Kasumi-1 (cell line): ENCODE results near the gene ZNF358.

Experiments used
- DNase-seq, 2 experiments: peaks; one replicate each; lab custom pipeline; 2025; lab: John Stamatoyannopoulos, UW

The ZNF358 gene

GRCh38 chr19:7489609-7490044, 26.3 kb upstream of the ZNF358 start:
- DNase-seq, result no peak

- peak; percentile 4 to 7 for DNase-seq
Observed at GRCh38 chr19:7492142-7492541, 23.8 kb upstream of the ZNF358 start.

DNA sequence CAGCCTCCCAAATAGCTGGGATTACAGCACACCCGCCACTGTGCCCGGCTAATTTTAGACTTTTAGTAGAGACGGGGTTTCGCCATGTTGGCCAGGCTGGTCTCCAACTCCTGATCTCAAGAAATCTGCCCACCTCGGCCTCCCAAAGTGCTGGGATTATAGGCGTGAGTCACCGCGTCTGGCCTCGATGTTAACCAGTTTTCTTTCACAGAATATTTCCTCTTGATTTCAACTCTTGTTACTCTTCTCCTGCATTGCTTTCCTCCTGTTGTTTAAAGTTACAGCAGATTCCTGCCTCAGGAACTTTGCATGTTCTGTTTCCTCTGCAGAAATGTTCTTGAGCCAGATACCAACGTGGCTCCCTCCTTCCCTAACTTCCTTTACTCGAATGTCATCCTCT, 23.3 kb upstream of the ZNF358 start:
- DNase-seq, result no peak

GRCh38 chr19:7494416-7495098, 21.3 kb upstream of the ZNF358 start:
- no peak for DNase-seq

DNA sequence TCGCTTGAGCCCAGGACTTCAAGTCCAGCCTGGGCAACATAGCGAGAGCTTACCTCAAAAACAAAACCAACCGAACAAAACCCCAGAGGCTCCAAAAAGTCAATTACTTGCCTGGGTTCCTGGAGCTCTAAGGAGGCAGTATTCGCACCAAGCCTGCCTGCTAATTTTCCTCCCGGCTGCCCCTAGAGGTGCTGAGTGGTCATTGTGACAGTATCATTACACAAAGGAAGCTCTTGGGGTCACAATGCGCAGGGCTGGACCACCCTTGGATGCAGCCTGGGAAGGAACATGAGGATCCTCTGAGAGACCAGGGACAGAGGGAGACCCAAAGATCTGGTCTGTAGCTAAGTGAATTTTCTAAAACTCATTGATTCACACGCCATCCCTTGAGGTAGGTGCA, 18.6 kb upstream of the ZNF358 start:
- peak; percentile 39 to 56 for DNase-seq

- DNase-seq, result peak; percentile 46 to 51
Observed at GRCh38 chr19:7500811-7501450, 15.0 kb upstream of the ZNF358 start.

GRCh38 chr19:7502552-7502951, 13.4 kb upstream of the ZNF358 start:
- DNase-seq, result no peak

GRCh38 chr19:7504684-7505083, 11.2 kb upstream of the ZNF358 start:
- DNase-seq, result no peak

DNA sequence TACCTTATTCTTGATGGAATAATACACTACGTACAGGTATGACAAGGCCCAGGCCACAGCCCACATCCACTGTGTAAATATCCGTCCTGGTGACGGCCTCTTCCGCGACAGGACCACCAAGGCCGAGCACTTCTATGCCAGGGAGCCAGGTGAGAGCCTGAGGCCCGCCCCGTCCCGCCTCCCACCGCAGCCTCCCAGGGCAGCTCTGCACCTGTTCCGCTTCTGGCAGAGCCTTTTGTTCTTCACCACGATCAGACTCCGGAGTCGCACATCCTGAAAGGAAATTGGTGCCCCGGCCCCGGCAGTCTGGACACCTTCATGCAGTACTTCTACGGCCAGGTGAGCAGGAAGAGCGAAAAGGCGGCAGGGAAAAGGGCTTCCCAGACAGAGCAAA, 10.6 kb upstream of the ZNF358 start:
- DNase-seq, result no peak

- DNase-seq, result peak in 1 of 2 experiments; percentile 5
Observed at GRCh38 chr19:7505682-7506384, 10.1 kb upstream of the ZNF358 start.

GRCh38 chr19:7506385-7507328, 9.2 kb upstream of the ZNF358 start:
- DNase-seq, result peak; percentile 77 to 84

- no peak for DNase-seq
Observed at GRCh38 chr19:7507884-7508283, 8.0 kb upstream of the ZNF358 start.

DNA sequence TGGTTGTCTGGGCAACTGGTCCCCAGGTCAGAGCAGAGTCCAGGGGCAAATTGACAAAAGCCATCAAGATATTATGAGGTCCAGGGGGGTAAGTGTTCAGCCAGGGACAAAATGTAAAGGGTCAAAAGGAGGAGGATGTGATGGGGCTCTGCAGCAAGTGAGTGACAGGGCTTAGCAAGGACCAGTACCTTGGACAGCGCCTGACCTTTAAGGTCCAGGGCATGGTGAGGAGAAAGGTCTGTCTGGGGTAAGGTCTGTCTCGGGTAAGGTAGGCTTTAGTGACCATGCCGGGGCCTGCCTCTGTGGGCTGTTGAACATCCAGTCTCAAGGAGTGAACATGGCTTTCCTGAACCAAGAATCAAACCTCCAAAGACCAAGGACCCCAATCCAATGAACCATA, 6.3 kb upstream of the ZNF358 start:
- DNase-seq, result peak in 1 of 2 experiments; percentile 10

DNA sequence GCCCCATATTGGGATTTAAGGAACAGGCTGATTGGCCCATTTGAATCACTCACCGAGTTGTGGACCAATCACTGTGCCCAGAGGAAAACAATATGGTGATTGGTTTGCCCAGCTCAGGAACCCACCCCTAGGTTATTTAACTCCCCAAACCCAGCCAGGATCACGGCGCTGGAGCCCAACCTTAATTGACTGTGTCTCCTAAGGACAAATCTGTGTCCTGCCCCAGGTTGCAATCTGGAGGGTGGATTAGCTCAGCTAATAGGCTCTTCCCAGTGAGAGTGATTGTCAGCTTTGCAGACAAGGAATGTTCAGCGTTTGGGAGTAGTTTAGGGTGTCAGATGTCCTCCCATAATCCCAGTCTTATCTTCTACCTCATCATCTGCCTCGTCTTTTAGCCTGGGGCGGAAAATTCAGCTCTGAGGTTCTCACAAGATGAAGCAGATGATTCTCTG, 3.5 kb upstream of the ZNF358 start:
- DNase-seq, result no peak

DNA sequence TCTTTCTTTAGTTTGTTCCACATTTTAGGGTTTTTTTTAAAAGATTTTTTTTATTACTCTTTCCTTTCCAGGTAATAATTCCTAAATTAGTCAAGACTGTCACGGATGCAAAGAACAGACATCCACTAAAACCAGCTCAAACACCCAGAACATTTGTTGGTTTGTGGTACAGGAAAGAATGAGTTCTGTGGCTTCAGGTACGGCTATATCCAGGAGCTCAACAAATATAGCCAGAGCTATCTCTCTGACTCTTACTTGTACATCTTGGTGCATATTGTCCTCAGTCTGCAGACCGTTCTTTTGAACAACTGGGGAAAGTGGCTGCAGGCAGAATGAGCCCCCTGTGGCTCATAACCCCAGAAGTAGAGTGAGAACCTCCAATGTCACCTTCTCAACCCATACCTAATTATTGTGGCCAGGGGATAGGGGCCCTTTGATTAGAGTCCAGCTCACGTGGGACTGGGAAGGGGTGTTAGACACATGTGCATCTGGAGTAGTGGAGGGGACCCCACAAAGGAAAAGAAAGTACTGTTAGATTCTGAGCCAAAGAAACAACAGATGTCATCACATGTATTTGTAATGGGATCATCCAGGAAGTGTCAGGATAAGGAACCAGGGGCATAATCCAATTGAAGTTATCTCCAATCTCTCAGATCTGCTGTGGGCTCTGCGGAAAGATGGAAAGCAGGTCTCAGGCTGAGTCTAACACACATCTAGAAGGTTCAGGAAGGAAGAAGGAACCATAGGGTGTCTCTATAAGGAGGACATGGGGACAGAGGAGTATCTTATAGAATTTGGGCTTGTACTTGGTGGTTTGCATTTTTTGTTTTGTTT, 1.9 kb upstream of the ZNF358 start:
- no peak for DNase-seq

- no peak for DNase-seq
Observed at GRCh38 chr19:7515110-7515644, 726 bp upstream of the ZNF358 start.

GRCh38 chr19:7516333-7516732, 430 bp downstream of the ZNF358 start:
- DNase-seq, result no peak

GRCh38 chr19:7516878-7517277, 975 bp downstream of the ZNF358 start:
- no peak for DNase-seq

GRCh38 chr19:7519361-7520130, 3.6 kb downstream of the ZNF358 start:
- no peak for DNase-seq
